Non-pigmented ciliary epithelial cell (primary cell): ENCODE measurements around the gene VASN.
"Not testable (repeated sequence)": the region's sequence is repeated elsewhere in the genome, so short reads cannot be mapped to it uniquely, and the experiment has no call there.

Experiments used
- DNase-seq: peaks from one replicate; pipeline ENCODE4 v3.0.0-alpha.2; 2010; ENCODE audit warnings: low read depth

The VASN gene

GRCh38 chr16:4337540-4338088 lies 34.0 kb upstream of the VASN start:
- no peak for DNase-seq

- no peak for DNase-seq
Measured at GRCh38 chr16:4338125-4338582, 33.5 kb upstream of the VASN start.

- DNase-seq, result no peak
Measured at GRCh38 chr16:4338712-4339299, 32.8 kb upstream of the VASN start.

GRCh38 chr16:4339455-4339854 lies 32.2 kb upstream of the VASN start:
- DNase-seq, result no peak

GRCh38 chr16:4339909-4340308 lies 31.7 kb upstream of the VASN start:
- DNase-seq, result no peak

- DNase-seq, result no peak
Measured at GRCh38 chr16:4340443-4340842, 31.2 kb upstream of the VASN start.

- no peak for DNase-seq
Measured at GRCh38 chr16:4341250-4341649, 30.4 kb upstream of the VASN start.

GRCh38 chr16:4342866-4343744 lies 28.5 kb upstream of the VASN start:
- no peak for DNase-seq

GRCh38 chr16:4344300-4344982 lies 27.2 kb upstream of the VASN start:
- DNase-seq, result not testable (repeated sequence)

- no peak for DNase-seq
Measured at GRCh38 chr16:4344983-4345835, 26.4 kb upstream of the VASN start.

GRCh38 chr16:4345836-4346781 lies 25.5 kb upstream of the VASN start:
- DNase-seq, result no peak

- DNase-seq, result no peak
Measured at GRCh38 chr16:4347010-4347409, 24.6 kb upstream of the VASN start.

GRCh38 chr16:4347765-4348509 lies 23.7 kb upstream of the VASN start:
- no peak for DNase-seq

GRCh38 chr16:4349332-4349731 lies 22.3 kb upstream of the VASN start:
- no peak for DNase-seq

GRCh38 chr16:4350365-4350786 lies 21.3 kb upstream of the VASN start:
- no peak for DNase-seq

- DNase-seq, result no peak
Measured at GRCh38 chr16:4350787-4351659, 20.6 kb upstream of the VASN start, which contains the start of gene PAM16. PAM16 (minus strand) TSS chr16:4351321; CDS start chr16:4351234, 87 bp downstream.

- no peak for DNase-seq
Measured at GRCh38 chr16:4351880-4352279, 19.8 kb upstream of the VASN start.

- no peak for DNase-seq
Measured at GRCh38 chr16:4352843-4353242, 18.8 kb upstream of the VASN start.

- no peak for DNase-seq
Measured at GRCh38 chr16:4353675-4354074, 18.0 kb upstream of the VASN start.
